H9 (cell line): ENCODE results near the gene NSFL1C. TPM values are rescaled to one million over a fixed set of nuclear protein-coding genes. Genes with fewer than 3 reads are reported as not detected.

Source experiments
- DNase-seq: peaks from one replicate; pipeline ENCODE4 v3.0.0-alpha.2; 2017
- H2AFZ ChIP-seq: one replicate; pipeline ENCODE4 v1.6.1; 2013; ENCODE audit warnings: mild to moderate bottlenecking, low read length, control low read depth, moderate library complexity
- H2AK5ac ChIP-seq: 2 replicates; pipeline ENCODE4 v1.6.1; 2013; ENCODE audit warnings: low read length, control low read depth, mixed read lengths; ENCODE audit not compliant: insufficient read length
- H2BK120ac ChIP-seq: one replicate; pipeline ENCODE4 v1.6.1; 2013; ENCODE audit warnings: low read depth, mild to moderate bottlenecking, low read length, control low read depth, inconsistent platforms; ENCODE audit not compliant: poor library complexity, severe bottlenecking
- H2BK12ac ChIP-seq: 2 replicates; pipeline ENCODE4 v1.6.1; 2013; ENCODE audit warnings: low read length, control low read depth, mixed read lengths, low read depth; ENCODE audit not compliant: insufficient read length
- H2BK15ac ChIP-seq: 2 replicates; pipeline ENCODE4 v1.6.1; 2013; ENCODE audit warnings: low read depth, low read length, control low read depth
- H2BK20ac ChIP-seq: one replicate; pipeline ENCODE4 v1.6.1; 2013; ENCODE audit warnings: low read depth, mild to moderate bottlenecking, low read length, control low read depth, inconsistent platforms; ENCODE audit not compliant: poor library complexity, severe bottlenecking
- H2BK5ac ChIP-seq: 2 replicates; pipeline ENCODE4 v1.6.1; 2013; ENCODE audit warnings: low read length, control low read depth, mixed read lengths; ENCODE audit not compliant: insufficient read length
- H3K14ac ChIP-seq: 2 replicates; pipeline ENCODE4 v1.6.1; 2013; ENCODE audit warnings: low read length, control low read depth; ENCODE audit not compliant: insufficient read depth
- H3K18ac ChIP-seq: 2 replicates; pipeline ENCODE4 v1.6.1; 2013; ENCODE audit warnings: low read depth, mild to moderate bottlenecking, mixed read lengths, low read length, control low read depth; ENCODE audit not compliant: insufficient read length
- H3K23ac ChIP-seq: 2 replicates; pipeline ENCODE4 v1.6.1; 2013; ENCODE audit warnings: low read length, control low read depth, mixed read lengths, low read depth; ENCODE audit not compliant: insufficient read length
- H3K23me2 ChIP-seq: 2 replicates; pipeline ENCODE4 v1.6.1; 2013; ENCODE audit warnings: low read depth, mild to moderate bottlenecking, mixed read lengths, low read length, control low read depth; ENCODE audit not compliant: insufficient read length, poor library complexity, severe bottlenecking
- H3K27ac ChIP-seq: 2 replicates; pipeline ENCODE4 v1.5.1; 2013; ENCODE audit warnings: low read length, control low read depth, mixed read lengths, low read depth; ENCODE audit not compliant: insufficient read length
- H3K27me3 ChIP-seq: 2 replicates; pipeline ENCODE4 v1.6.1; 2013; ENCODE audit warnings: low read length, control low read depth, inconsistent platforms; ENCODE audit not compliant: insufficient read depth
- H3K4ac ChIP-seq: 2 replicates; pipeline ENCODE4 v1.6.1; 2013; ENCODE audit warnings: low read depth, mild to moderate bottlenecking, control low read depth, inconsistent platforms, low read length, moderate library complexity
- H3K4me1 ChIP-seq: 2 replicates; pipeline ENCODE4 v1.6.1; 2013; ENCODE audit warnings: low read length, control low read depth, inconsistent platforms; ENCODE audit not compliant: insufficient read depth
- H3K4me2 ChIP-seq: 2 replicates; pipeline ENCODE4 v1.6.1; 2013; ENCODE audit warnings: low read length, control low read depth, mixed read lengths; ENCODE audit not compliant: insufficient read length, insufficient read depth
- H3K56ac ChIP-seq: 2 replicates; pipeline ENCODE4 v1.6.1; 2013; ENCODE audit warnings: low read depth, mild to moderate bottlenecking, mixed read lengths, low read length, control low read depth; ENCODE audit not compliant: insufficient read length
- H3K79me1 ChIP-seq: 2 replicates; pipeline ENCODE4 v1.6.1; 2013; ENCODE audit warnings: low read depth, mild to moderate bottlenecking, moderate library complexity, low read length, control low read depth, inconsistent platforms; ENCODE audit not compliant: insufficient read depth, poor library complexity, severe bottlenecking
- H3K79me2 ChIP-seq: 2 replicates; pipeline ENCODE4 v1.6.1; 2013; ENCODE audit warnings: low read length, control low read depth, inconsistent platforms; ENCODE audit not compliant: insufficient read depth
- H3K9ac ChIP-seq: 2 replicates; pipeline ENCODE4 v1.6.1; 2013; ENCODE audit warnings: low read length, control low read depth, mixed read lengths; ENCODE audit not compliant: insufficient read length; ENCODE audit errors: extremely low read depth
- H3K9me3 ChIP-seq: one replicate; pipeline ENCODE4 v1.6.1; 2013; ENCODE audit warnings: low read depth, low read length, inconsistent platforms; ENCODE audit not compliant: control insufficient read depth
- H3T11ph ChIP-seq: one replicate; pipeline ENCODE4 v1.6.1; 2013; ENCODE audit warnings: mild to moderate bottlenecking, low read length, control low read depth, inconsistent platforms
- H4K20me1 ChIP-seq: one replicate; pipeline ENCODE4 v1.6.1; 2013; ENCODE audit not compliant: control insufficient read depth, insufficient read length, insufficient read depth
- H4K5ac ChIP-seq: 2 replicates; pipeline ENCODE4 v1.6.1; 2013; ENCODE audit warnings: low read depth, mild to moderate bottlenecking, mixed read lengths, low read length, control low read depth; ENCODE audit not compliant: insufficient read length
- H4K8ac ChIP-seq: replicated peaks from 2 replicates; pipeline ENCODE4 v1.6.1; 2013; ENCODE audit warnings: low read length, control low read depth, mixed read lengths, low read depth; ENCODE audit not compliant: insufficient read length
- H4K91ac ChIP-seq: 2 replicates; pipeline ENCODE4 v1.6.1; 2013; ENCODE audit warnings: low read depth, mild to moderate bottlenecking, moderate library complexity, mixed read lengths, low read length, control low read depth; ENCODE audit not compliant: insufficient read length
- H3K27ac Mint-ChIP-seq, 3 experiments: 2 replicates in 2 of 3; 3 replicates in 1 of 3; pipeline ENCODE4 v1.8.0; 2020 to 2021; ENCODE audit warnings: mixed read lengths in 3 of 3, mild to moderate bottlenecking in 1 of 3, moderate library complexity in 1 of 3
- H3K27me3 Mint-ChIP-seq: 2 replicates; pipeline ENCODE4 v1.8.0; 2021; ENCODE audit warnings: low read depth, mild to moderate bottlenecking, moderate library complexity, mixed read lengths
- H3K36me3 Mint-ChIP-seq, 3 experiments: 2 replicates in 2 of 3; 3 replicates in 1 of 3; pipeline ENCODE4 v1.8.0; 2020 to 2021; ENCODE audit warnings: low read depth in 3 of 3, mixed read lengths in 3 of 3; ENCODE audit not compliant: insufficient read depth in 1 of 3
- H3K4me1 Mint-ChIP-seq, 2 experiments: 2 replicates each; pipeline ENCODE4 v1.8.0; 2020; ENCODE audit warnings: mixed read lengths in 2 of 2
- H3K4me3 Mint-ChIP-seq, 2 experiments: 2 replicates in 1 of 2; 3 replicates in 1 of 2; pipeline ENCODE4 v1.8.0; 2020 to 2021; ENCODE audit warnings: mild to moderate bottlenecking in 2 of 2, mixed read lengths in 2 of 2, moderate library complexity in 1 of 2
- H3K9me3 Mint-ChIP-seq, 2 experiments: 2 replicates in 1 of 2; 3 replicates in 1 of 2; pipeline ENCODE4 v1.8.0; 2020; ENCODE audit warnings: mild to moderate bottlenecking in 2 of 2, mixed read lengths in 2 of 2, moderate library complexity in 1 of 2
- WGBS: extraction: QIAGEN DNeasy Blood & Tissue Kit; methylation state at CpG from one replicate; pipeline ENCODE4 v1.1.7; 2013; ENCODE audit warnings: missing lambda C conversion rate, low lambda C conversion rate, mixed read lengths; ENCODE audit not compliant: insufficient read length; ENCODE audit errors: extremely low coverage; 5-methylcytosine and 5-hydroxymethylcytosine counted together
- total RNA-seq: library from RNA; stranded (reverse); gene quantifications from 2 replicates; pipeline ENCODE4 v1.2.1, GENCODE V29; 2021
- TF ChIP-seq, protein P1 (sequence below): fragments of 200-600 bp; sonication (generic); conservative IDR thresholded peaks from 3 replicates; pipeline ENCODE4 v1.8.0; 2021; ENCODE audit warnings: antibody characterized with exemption, mild to moderate bottlenecking

NSFL1C gene
- total RNA-seq, 1 experiment from 2014 or later, result 81.8 TPM

DNA sequence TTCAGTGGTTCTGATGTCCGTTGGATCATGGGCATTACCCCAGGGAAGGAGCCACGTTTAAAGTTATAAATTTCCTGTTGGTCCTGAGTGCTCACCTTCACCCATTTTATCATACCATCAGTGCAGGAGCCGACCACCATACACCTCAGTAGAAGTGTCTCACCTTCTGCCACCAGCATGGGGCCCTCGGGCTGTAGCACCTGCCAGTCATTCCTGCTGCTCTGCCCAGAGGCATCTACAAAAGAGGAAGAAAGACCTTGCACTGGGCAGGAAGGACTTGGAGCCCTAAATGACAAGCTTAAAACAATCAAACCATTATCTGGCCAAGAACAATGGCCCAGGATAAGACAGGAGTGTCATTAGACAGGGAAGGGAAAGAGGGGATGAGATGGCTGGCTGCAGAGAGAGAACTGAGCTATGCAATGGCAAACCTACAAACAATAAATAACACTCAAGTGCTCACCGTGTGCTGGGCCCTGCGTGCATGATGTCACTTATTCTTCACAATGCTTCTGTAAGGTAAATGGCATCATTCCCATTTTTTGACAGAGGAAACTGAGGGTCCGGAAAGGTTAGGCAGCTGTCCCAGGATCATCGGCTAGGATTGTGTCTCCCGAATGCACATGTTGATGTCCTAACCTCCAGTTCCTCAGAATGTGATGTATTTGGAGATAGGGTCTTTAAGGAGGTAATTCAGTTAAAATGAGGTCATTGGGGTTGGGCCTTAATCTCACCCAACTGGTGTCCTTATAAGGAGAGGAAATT is 13.4 kb upstream of the NSFL1C start:
- Mint-ChIP-seq H3K9me3 (no peaks in the 10 kb centered on the region), H3K27ac (no peak overlapping the region), H3K36me3 (no peaks in the 10 kb centered on the region), H3K27me3 (peaks cover 37% of the 10 kb centered on the region), H3K4me1 (no peaks in the 10 kb centered on the region), H3K4me3 (no peak overlapping the region)
- H3K79me2 ChIP-seq, result no peaks in the 10 kb centered on the region
- no peak overlapping the region for H2BK5ac ChIP-seq
- H2BK120ac ChIP-seq, result no peak overlapping the region
- H4K20me1 ChIP-seq, result no peaks in the 10 kb centered on the region
- H3K18ac ChIP-seq, result no peak overlapping the region
- no peak overlapping the region for H3K56ac ChIP-seq
- no peak overlapping the region for H2AFZ ChIP-seq
- no peak overlapping the region for H3K23ac ChIP-seq
- no peak overlapping the region for H3K9ac ChIP-seq
- no peak overlapping the region for H3K4ac ChIP-seq
- no CpG with 5 or more reads among the region's 9 CpGs for WGBS
- H3K4me2 ChIP-seq, result no peak overlapping the region
- no peaks in the 10 kb centered on the region for H3K9me3 ChIP-seq
- no peak overlapping the region for H4K91ac ChIP-seq
- no peak overlapping the region for H3K14ac ChIP-seq
- TF ChIP-seq, protein P1, sequence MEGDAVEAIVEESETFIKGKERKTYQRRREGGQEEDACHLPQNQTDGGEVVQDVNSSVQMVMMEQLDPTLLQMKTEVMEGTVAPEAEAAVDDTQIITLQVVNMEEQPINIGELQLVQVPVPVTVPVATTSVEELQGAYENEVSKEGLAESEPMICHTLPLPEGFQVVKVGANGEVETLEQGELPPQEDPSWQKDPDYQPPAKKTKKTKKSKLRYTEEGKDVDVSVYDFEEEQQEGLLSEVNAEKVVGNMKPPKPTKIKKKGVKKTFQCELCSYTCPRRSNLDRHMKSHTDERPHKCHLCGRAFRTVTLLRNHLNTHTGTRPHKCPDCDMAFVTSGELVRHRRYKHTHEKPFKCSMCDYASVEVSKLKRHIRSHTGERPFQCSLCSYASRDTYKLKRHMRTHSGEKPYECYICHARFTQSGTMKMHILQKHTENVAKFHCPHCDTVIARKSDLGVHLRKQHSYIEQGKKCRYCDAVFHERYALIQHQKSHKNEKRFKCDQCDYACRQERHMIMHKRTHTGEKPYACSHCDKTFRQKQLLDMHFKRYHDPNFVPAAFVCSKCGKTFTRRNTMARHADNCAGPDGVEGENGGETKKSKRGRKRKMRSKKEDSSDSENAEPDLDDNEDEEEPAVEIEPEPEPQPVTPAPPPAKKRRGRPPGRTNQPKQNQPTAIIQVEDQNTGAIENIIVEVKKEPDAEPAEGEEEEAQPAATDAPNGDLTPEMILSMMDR, result no peak
- H4K5ac ChIP-seq, result no peak overlapping the region
- no peak overlapping the region for H2BK15ac ChIP-seq
- H3K79me1 ChIP-seq, result no peaks in the 10 kb centered on the region
- H4K8ac ChIP-seq, result no peak overlapping the region
- no peak overlapping the region for H2BK12ac ChIP-seq
- no peaks in the 10 kb centered on the region for H3K23me2 ChIP-seq
- DNase-seq, result no peak
- no peak overlapping the region for H3T11ph ChIP-seq
- H3K4me1 ChIP-seq, result no peaks in the 10 kb centered on the region
- H3K27ac ChIP-seq, result no peak overlapping the region
- no peak overlapping the region for H2BK20ac ChIP-seq
- no peaks in the 10 kb centered on the region for H3K27me3 ChIP-seq
- no peak overlapping the region for H2AK5ac ChIP-seq
